ENCODE data around the gene MRAS. TPM values are rescaled to one million over a fixed set of nuclear protein-coding genes. Genes with fewer than 3 reads are reported as not detected.
A peak's percentile ranks its signal among the peaks of the same experiment; 100 is the strongest.

Gene MRAS
- total RNA-seq, 1 donor from 2014 or later, result 405 TPM

DNA sequence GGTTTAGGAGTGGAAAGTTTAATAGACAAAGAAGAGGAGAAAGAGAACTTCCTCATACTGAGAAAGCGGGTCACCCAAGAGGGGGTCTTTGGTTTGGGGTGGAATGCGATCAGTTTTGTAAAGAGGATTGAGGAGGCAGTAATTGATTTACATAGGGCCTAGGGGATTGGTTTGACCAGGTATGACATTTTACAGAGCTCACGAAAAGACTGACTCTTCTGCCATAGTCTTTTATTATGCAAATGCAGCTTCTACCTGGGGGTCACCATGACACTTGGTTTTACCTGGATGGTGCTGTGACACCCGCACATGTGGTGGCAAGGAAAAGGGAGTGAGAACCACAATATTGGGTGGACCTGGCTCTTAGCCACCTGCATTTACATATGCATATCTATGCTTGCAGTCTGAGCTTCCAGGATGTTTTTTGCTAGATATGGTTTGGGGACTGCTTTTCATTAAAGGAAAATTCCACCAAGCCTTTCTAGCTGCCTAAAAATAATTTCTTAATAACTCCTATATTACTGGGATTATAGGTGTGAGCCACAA, 11.9 kb upstream of the MRAS start:
- ATAC-seq (no peak), DNase-seq (no peak)
- intact Hi-C loops (cut with micrococcal nuclease), result no loop called here

DNA sequence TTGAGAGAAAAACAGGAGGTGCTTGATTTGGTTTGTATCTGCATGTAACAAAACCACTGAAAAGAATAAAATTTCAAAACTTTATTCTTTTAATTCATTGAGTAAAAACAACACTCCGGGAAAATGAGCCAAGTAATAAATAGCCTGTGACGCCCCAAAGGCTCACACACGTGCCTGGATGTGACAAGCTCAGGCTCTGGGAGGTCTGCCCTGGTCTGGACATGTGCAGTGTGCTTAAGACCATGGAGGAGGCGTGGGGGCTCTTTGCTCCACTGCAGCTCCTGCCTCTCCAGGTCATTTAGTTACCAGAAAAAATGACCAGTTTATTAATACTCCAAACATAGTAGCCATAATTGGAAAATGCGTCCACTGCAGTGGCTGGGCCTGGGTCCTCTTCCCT, 10.1 kb upstream of the MRAS start:
- DNase-seq, result no peak
- ATAC-seq, result peak; percentile 80
- intact Hi-C loops (cut with micrococcal nuclease), result no loop called here

DNA sequence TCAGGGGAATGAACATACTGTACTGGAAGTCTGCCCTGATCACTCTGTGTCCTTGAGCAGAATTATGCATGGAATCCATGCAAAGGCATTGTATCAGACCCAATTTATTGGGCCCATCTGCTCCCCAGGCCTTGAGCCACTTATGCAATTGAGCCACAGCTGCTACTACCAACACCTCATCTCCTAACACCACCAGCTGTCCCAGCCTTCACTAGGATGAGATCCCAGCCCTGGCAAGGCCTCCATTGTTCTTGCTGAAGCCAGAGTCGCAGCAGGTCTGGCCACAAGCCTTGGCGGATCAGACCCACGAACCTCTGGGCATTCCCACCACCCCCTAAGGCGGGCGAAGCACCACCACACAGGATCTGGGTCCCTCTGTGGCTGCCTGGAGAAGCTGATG, 9.6 kb upstream of the MRAS start:
- intact Hi-C loops (cut with micrococcal nuclease), result no loop called here
- DNase-seq (peak; percentile 46), ATAC-seq (peak; percentile 63)

DNA sequence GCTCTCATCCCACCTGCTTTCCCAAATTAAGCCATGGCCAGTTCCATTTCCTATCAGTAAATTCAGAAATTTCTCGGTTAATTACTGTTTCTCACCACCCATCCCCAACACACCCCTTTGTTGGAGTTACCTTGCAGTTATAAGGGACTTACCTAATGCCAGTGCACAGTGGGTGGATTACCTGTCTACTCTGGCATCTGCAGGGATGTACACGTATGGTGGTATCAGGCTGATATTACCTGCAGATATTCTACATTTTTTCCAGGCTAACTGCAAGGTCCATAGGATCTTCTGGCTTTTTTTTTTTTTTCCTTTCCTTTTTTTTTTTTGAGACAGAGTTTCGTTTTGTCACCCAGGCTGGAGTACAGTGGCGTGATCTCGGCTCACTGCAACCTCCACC, 7.9 kb upstream of the MRAS start:
- DNase-seq (no peak), ATAC-seq (no peak)

DNA sequence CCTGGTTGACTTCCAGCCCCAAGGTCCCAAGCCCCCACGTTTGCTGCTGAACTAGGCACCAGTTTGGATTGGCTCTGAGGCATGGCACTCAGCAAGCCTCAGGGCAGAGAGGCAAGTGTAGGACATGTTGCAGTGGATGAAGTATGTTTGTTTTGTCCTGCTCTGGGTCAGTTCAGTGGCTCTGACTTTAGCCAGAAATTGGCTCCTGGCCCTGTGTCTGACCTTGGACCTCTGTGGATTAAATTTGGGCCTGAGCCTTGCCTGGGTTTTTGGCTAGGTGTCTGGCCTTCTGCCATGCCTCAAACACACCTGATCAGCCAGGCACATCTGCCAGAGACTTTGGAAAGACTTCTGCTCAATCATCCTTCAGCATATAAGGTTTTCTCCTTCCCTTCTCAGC, 3.6 kb upstream of the MRAS start:
- ATAC-seq, result no peak
- no peak for DNase-seq
- intact Hi-C loops (cut with micrococcal nuclease), result no loop called here

More for the DNA sequence above, 7.9 kb upstream of the MRAS start:
- intact Hi-C loops (cut with micrococcal nuclease), result no loop called here

DNA sequence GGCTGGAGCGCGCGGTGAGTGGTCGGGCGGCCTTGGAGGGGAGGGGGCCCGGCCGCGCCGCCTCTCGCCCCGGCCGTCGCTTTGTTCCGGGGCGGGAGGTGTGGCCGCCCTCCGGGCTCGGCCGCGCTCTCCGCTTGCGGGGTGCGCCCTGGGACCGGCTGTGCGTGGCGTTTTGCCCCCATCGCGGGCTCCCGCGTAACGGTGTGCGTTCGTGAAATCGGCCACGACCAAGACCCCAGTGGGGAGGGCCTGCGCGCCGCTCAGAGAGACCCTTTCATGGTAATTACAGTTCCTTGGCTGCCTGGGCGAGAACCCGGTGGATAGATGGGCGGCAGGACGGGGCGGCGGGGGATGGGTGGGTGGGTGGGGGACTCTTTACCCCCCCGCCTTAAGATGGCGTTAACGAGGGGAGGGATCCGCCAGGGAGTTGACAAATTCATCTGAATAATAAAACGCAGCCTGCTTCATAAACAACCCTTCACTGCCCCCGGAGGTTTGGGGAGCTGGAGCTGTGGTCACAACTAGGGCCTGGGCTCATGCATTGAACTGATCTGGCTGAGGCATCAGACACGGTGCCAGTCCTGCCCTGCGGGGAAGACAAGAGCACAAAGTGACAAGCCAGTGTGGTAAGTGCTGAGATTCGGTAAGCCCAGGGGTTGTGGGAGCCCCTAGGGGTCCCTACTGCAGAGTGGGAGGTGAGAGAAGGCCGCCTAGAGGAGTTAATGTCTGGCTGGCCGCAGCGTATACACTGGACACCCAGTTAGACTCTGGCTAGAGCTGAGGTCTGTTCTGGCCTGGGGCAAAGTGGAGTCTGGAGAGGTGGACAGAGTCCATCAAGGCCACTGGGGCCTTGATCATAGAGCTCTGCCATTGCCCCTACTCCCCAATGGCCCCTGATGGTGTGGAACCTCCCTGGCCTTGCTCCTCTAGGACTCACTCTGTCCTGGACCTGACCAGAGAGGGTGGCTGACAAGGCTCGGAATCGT, 668 bp downstream of the MRAS start:
- intact Hi-C loops (cut with micrococcal nuclease), result no loop called here
- no peak for DNase-seq
- ATAC-seq, result peak; percentile 5

DNA sequence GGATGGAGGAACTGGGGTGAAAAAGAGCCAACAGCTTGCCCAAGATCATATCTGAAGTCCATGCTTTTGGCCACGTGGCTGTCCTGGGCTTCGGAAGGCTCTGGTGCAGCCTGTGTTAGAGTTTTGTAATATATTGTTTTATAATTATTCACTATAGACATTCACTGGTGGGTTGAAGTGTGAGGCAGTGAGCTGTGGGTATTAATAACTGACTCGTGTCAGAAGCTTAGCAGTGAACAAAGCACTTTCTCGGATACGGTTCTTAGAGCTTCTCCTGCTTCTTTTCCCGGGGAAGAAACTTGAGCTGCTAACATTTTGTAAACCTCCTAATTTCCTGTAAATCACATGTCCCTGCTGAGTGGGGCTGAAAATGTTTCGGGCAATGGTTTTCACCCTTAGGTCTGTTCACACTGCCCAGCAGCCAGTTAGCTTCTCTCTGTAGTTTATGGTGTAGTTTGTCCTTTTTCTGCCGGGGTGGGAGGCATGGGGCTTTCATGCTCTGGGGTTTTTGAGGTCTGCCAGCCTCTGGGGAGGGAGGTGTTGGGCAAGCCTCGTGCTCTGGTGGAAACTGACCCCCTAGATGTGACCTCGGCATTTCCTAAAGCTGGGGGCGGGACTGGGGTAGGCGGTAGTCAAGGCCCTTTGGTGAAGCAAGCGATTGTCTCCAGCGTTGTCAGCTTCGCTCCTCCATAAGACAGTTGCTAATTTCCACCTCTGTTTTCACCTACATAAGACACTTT, 1.7 kb downstream of the MRAS start:
- intact Hi-C loops (cut with micrococcal nuclease), result no loop called here
- ATAC-seq (no peak), DNase-seq (no peak)

DNA sequence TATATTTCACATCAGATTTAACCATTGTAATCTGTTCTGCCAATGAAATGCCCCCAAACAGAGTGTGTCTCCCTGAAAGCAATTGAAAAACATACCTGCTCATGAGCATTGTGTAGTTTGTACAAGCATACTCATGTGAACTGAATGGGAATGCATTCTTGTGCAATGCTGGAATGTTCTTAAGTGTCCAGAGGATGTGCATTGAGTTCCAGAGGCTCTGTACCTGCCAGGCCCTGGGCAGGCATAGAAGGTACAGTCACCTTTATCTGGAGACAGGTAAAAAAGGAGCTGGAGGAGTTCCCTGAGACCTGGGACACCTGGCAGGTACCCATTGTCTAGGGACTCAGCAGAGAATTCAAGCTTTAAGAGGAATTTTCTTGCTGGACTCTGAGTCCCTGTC, 2.8 kb downstream of the MRAS start:
- intact Hi-C loops (cut with micrococcal nuclease), result no loop called here
- ATAC-seq, result no peak
- no peak for DNase-seq

DNA sequence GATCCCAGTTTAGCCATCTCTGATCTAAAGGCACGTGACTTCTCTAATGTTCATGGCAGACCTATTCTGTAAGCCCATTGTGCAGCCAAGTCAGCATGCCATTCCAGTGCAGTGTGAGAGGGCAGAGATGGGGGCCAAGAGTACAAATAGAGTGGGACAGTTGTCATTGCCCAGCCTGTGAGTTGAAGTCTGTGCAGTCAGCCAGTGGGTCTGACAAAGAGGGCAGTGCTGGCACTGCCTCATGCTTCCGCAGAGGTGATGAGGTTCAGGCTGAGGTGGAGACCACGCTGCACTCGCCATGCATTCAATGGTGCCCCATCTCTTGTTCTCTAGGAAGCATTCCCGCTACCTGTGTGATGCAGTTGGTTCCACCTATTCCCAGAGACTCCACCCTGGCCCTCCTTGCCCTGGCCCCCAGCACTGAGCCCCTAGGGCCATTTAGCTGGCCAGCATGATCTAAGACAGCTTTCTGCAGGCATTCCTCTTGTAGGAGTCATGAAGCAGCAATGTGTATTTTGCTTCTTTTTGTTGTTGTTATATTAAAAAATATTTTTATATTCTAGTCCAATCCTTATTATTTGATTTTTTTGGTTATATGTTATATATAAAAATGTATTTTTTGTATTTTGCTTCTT, 3.7 kb downstream of the MRAS start:
- intact Hi-C loops (cut with micrococcal nuclease), result no loop called here
- DNase-seq (peak; percentile 58), ATAC-seq (peak; percentile 65)

DNA sequence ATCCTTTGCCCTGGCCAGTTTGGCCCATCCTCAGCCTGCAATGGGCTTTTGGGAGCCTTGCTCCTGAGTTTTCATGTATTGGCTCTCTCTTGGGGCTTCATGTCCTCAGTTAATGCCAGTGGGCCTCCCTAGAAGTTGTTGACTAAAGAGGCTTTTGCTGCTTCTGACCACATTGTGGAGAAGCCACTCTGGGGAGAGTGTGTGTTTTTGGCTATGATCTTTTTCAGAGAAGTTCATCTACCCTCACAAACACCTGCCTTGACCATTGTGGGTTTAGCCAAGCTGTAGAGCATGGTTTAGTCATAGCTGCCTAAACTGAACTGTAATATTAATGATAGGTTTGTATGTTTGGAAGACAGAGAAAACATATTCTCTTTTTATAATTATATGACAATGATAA, 6.0 kb downstream of the MRAS start:
- no peak for ATAC-seq
- intact Hi-C loops (cut with micrococcal nuclease), result no loop called here

DNA sequence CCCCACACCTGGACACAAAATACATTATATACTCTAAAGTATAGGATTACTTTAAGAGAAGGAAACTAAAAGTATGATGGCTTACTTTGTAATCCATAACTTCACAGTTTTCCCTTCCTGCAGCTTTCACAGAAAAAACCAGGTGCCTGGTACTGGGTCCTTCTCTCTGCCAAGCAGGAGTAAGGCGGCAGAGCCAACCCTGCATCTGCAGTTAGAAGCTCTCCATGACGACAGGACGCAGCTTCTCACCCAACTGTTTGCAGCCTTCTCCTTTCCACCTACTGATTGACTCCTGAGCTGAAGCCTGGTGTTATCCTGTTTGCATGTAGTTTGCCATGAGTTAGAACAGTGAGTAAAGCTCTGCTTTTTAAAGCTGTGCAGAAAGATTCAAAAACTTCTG, 6.7 kb downstream of the MRAS start:
- intact Hi-C loops (cut with micrococcal nuclease), result no loop called here
- DNase-seq (no peak), ATAC-seq (no peak)

More for the DNA sequence above, 6.0 kb downstream of the MRAS start:
- DNase-seq, result no peak

DNA sequence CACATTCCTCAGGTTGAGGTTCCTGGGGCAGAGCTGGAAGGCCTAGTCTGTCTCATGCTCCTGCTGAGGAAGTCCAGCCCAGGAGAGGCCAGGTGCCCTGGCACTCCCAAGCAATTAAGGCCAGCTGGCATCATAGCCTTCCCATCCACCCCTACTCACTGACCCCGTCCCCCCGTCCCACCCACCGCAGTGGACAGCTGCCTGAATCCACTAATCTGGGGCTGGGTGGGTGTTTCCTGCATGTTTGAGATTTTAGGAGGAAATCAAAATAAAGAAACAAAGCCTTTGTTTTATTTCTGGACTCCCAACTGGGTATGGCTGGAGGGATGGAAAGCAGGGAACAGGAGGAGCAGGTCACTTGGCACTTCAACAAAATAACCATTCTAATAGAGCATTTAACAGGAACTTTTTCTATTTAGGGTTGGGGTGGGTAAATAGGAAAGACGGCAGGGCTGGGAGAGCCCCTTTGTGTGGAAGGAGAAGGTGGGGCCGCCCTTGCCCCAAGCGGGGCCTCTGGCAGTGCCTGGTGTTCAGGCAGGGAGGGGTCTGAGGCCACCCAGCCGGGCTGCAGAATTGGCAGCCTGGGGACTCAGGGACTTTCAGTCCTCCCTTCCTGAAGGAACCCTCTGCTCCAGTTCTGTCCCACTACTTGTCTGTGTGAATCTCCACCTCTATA, 8.5 kb downstream of the MRAS start:
- ATAC-seq, result peak; percentile 4
- intact Hi-C loops (cut with micrococcal nuclease), result no loop called here
- no peak for DNase-seq

DNA sequence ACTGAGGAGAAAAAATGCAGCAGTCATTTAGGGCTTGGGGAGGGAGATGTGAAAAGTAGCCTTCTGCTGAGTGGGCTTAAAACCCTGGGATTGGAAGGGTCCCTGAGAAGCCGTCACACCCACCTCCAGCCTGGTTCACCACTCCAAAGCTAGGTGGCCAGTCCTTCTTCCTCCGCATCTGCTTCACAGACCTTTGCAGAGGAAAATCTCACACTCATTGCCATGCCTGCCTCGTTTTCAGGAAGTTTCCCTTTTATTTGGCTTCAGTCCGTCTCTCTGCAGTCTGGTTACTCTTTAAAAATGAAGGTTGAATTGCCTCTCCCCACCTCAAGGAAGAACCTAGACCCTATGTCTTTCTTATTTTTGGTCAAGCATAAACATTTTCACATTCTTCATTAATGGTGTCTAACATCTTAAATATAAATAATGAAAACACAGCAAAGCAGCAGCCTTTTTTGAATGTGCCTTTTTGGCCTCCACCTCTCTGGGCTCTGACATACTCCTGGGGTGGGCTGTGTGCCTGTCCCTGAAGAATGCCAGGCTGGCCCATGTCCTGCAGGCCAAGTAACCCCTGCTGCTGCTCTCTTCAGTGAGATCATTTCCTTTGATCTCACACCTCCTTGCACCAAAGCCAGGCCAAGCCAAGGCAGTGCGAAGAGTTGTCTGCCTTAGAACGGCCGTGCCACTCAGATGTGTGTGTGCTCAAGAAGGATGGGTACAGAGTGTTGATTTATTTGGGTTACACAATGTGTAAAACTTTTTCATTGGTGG, 11.0 kb downstream of the MRAS start:
- DNase-seq (no peak), ATAC-seq (no peak)
- intact Hi-C loops (cut with micrococcal nuclease), result no loop called here

DNA sequence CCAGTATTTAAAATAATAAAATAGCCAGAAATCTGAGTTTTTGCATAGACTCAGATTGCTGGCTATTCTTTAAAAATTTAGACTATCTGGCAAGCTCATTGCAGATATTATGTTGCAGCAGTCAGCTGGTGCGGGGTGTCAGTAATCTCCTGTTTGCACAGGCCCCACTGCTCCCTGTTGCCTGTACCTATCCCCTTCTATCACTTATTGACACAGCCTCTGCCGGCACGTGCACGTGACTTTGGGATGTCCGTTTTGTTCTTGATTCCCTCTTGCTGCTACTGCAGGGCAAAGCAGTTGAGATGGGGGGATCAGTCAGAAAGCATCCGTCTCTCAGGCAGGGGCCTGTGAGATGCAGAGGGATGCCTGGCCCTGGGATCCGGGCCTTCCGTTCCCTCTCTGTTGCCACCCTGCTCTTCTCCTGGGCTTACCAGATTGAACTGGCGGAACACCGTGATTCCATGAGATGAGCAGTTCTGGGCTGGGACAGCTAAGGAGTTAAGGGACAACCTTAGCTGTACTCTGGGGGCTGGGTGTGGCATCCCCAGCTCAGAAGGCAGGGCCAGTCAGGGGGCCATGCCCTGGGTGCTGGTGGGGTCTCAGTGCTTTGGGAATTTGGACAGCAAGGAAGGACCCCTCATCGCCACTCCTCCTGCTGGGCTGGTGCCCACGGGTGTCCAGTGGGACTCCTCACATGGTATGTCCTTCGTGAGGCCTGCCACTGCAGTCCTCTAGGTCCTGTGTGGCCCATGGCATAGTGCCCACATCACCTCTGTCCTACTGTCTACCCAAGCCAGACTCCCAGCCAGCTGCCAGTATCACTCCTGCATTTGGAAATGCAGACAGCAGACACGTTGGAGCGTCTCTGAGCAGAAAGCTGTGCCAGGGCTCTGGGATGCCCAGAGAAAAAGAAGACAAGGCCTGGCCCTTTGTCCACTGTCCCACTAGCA, 11.8 kb downstream of the MRAS start:
- DNase-seq (peak; percentile 81), ATAC-seq (peak; percentile 78)
- intact Hi-C loops (cut with micrococcal nuclease), result no loop called here

DNA sequence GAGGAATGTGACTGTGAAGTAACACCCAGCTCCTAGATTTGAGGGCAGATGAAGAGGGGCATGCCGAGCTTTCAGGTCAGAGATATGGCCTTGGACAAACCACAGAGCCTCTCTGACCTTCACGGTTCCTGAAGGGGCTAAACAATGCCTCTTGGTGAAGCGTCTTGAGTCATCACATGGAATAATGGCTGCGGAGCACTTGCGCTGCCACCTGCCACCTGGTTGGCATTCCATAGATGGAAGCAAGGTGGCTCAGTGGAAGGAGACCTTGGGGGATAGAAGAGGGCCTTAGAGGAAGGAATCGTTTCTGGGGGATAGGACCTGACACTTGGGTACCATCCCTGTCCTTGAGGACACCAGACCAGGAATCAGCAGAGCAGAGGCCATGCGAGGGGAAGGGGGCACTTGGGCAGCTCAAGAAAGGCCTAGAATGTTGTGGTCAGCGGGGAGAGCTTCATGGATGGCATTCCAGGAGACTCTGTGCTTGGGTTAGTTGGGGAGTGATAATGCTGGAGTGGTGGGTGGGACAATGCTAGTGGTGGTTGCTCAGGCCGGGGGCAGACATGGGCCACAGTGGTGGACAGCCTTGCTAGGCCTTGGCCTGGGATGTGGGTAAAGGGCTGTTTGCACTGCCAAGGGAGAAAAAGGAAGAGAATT, 12.6 kb downstream of the MRAS start:
- no peak for ATAC-seq
- no peak for DNase-seq
- intact Hi-C loops (cut with micrococcal nuclease), result no loop called here

DNA sequence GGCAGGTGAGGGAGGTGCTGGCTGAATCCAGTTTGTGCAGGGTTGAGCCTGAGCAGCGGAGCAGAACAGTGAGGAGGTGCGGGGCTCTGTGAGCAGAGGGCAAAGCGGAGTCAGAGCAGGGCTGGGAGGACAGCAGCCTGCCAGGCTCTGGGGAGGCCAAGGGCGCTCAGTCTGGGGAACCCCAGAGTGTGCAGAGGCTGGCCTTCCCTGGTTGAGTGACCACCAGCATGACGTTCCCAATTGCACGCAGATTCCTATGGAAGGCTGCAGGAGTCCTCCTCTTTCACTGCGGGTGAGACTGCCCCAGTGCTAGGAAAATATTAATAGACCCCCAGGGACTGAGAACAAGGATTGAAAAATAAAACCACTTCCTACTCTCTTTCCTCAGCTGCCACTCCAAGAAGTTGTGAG, 13.2 kb downstream of the MRAS start:
- intact Hi-C loops (cut with micrococcal nuclease), result no loop called here
- ATAC-seq, result peak; percentile 2

DNA sequence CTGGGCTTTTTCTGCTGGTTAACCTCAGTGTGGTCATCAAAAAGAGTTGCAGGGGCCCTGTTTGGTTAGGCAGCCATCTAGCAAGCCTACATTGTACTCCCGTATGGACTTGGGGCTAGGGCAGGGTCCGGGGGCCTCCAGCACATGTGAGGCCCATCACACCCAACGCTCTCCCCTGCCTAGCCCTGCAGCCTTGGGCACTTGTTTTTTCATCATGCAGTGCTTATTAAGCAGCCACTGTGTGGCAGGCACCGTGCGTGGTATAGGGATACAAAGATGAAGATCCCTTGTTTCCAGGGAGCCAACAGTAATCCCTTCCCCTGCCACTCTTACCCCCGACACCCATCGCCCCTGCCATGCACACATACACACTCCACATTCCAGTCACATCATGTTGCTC, 14.2 kb downstream of the MRAS start:
- DNase-seq (no peak), ATAC-seq (no peak)
- intact Hi-C loops (cut with micrococcal nuclease), result no loop called here

More for the DNA sequence above, 13.2 kb downstream of the MRAS start:
- DNase-seq, result no peak

Measured in left ventricle myocardium superior (tissue), 1 donor.